Ovary (tissue), 3 donors: ENCODE results near the gene ARHGAP10.

Experiments
- CTCF ChIP-seq, 3 donors: fragments of 450-650 bp in 2 of 3; fragments of 200-600 bp in 1 of 3; IDR thresholded peaks; one replicate each; pipeline versions ENCODE4 v1.5.1 to v1.8.0; 2016 to 2022; ENCODE audit warnings: antibody characterized with exemption in 3 of 3, mild to moderate bottlenecking in 1 of 3
- EP300 ChIP-seq: sonication (generic); formaldehyde crosslinking; IDR thresholded peaks from one replicate; pipeline ENCODE4 v1.6.1; 2017; ENCODE audit warnings: antibody characterized with exemption
- donor health status: DM: no; HTN: no; CAD: no.

GRCh38 chr4:148052448-148052847 is 320.6 kb downstream of the ARHGAP10 start:
- TF ChIP-seq CTCF (IDR thresholded peaks at IDR 0.05) (no peak), EP300 (no peak)
